Endothelial cell of umbilical vein (primary cell): ENCODE results near the gene MTERF4. TPM values are rescaled to one million over a fixed set of nuclear protein-coding genes. Genes with fewer than 3 reads are reported as not detected.

ENCODE experiments used
- BruUV-seq: library from RNA; stranded (reverse); fragments of 400-500 nt; replicated peaks from 2 replicates; lab custom pipeline; 2021; lab: Mats Ljungman, UMichigan
- CTCF ChIA-PET: fragments of 300-600, 350-600 bp; sonication (Branson Sonifier 250); formaldehyde crosslinking; loops from one replicate; lab custom pipeline; 2021; ENCODE audit warnings: antibody characterized with exemption, inconsistent platforms; lab: Charles Lee
- POLR2A ChIA-PET: fragments of 300-600, 350-600 bp; sonication (Branson Sonifier 250); formaldehyde crosslinking; loops from one replicate; lab custom pipeline; 2021; ENCODE audit warnings: antibody characterized with exemption, inconsistent platforms; lab: Charles Lee
- DNase-seq: peaks from one replicate; pipeline ENCODE4 v3.0.0-alpha.2; 2011; ENCODE audit warnings: low read depth, low spot score
- FAIRE-seq: peaks from 2 replicates; lab custom pipeline; 2011; peaks lifted over from hg19 to GRCh38; lab: Jason Lieb, UNC
- H2AFZ ChIP-seq: 2 replicates; pipeline ENCODE4 v1.6.0; 2012; ENCODE audit warnings: low read depth, low read length, control low read depth, inconsistent platforms
- H3K27ac ChIP-seq: 2 replicates; pipeline ENCODE4 v1.5.1; 2011; ENCODE audit warnings: low read depth, mild to moderate bottlenecking, control low read depth, low read length, moderate library complexity; ENCODE audit not compliant: insufficient read depth
- H3K27me3 ChIP-seq, 2 experiments: 2 replicates each; pipeline versions ENCODE4 v1.6.0 to v1.6.1; 2011; ENCODE audit warnings: low read length in 2 of 2, mixed read lengths in 1 of 2; ENCODE audit not compliant: control insufficient read depth in 2 of 2, insufficient read depth in 2 of 2
- H3K36me3 ChIP-seq, 2 experiments: 2 replicates in 1 of 2; 3 replicates in 1 of 2; pipeline ENCODE4 v1.5.1; 2011; ENCODE audit warnings: low read length in 2 of 2, mild to moderate bottlenecking in 1 of 2, moderate library complexity in 1 of 2; ENCODE audit not compliant: control insufficient read depth in 2 of 2, insufficient read depth in 2 of 2; ENCODE audit errors: extremely low read depth in 1 of 2
- H3K4me1 ChIP-seq: 3 replicates; pipeline ENCODE4 v1.5.1; 2011; ENCODE audit warnings: mild to moderate bottlenecking, low read length; ENCODE audit not compliant: control insufficient read depth, insufficient read depth; ENCODE audit errors: extremely low read depth
- H3K4me2 ChIP-seq: 2 replicates; pipeline ENCODE4 v1.6.1; 2011; ENCODE audit warnings: low read length, control low read depth, mixed read lengths; ENCODE audit not compliant: insufficient read depth
- H3K4me3 ChIP-seq, 3 experiments: fragments of 200-600 bp in 1 of 3; sonication (generic), shearing (Covaris generic) in 1 of 3; replicated peaks in 1 of 3; 2 replicates each; pipeline ENCODE4 v1.5.1; 2011 to 2016; ENCODE audit warnings: control low read depth in 3 of 3, low read length in 3 of 3, mild to moderate bottlenecking in 2 of 3, inconsistent platforms in 1 of 3, low read depth in 1 of 3, moderate library complexity in 1 of 3; ENCODE audit not compliant: insufficient read depth in 1 of 3
- H3K79me2 ChIP-seq: 2 replicates; pipeline ENCODE4 v1.6.0; 2012; ENCODE audit warnings: low read length, inconsistent platforms; ENCODE audit not compliant: control insufficient read depth, insufficient read depth
- H3K9ac ChIP-seq: replicated peaks from 2 replicates; pipeline ENCODE3; 2011; ENCODE audit warnings: low read length, control low read depth; ENCODE audit not compliant: insufficient read depth; ENCODE audit errors: extremely low read depth
- H3K9me1 ChIP-seq: replicated peaks from 3 replicates; pipeline ENCODE4 v1.6.0; 2011; ENCODE audit warnings: mild to moderate bottlenecking, low read length; ENCODE audit not compliant: control insufficient read depth, insufficient read depth; ENCODE audit errors: extremely low read depth
- H3K9me3 ChIP-seq: replicated peaks from 2 replicates; pipeline ENCODE4 v1.5.1; 2012; ENCODE audit warnings: low read length, inconsistent platforms; ENCODE audit not compliant: control insufficient read depth, insufficient read depth
- H4K20me1 ChIP-seq: replicated peaks from 2 replicates; pipeline ENCODE3; 2011; ENCODE audit warnings: mild to moderate bottlenecking, low read length; ENCODE audit not compliant: control insufficient read depth, insufficient read depth; ENCODE audit errors: extremely low read depth
- CTCF ChIP-seq, 2 donors: IDR thresholded peaks; 1 replicate in 1 of 2; 2 replicates in 1 of 2; pipeline ENCODE4 v1.5.1; 2011; ENCODE audit warnings: low read length in 2 of 2, mild to moderate bottlenecking in 2 of 2, moderate library complexity in 2 of 2, control low read depth in 1 of 2, inconsistent platforms in 1 of 2, low read depth in 1 of 2; ENCODE audit not compliant: insufficient read depth in 1 of 2; ENCODE audit errors: extremely low read depth in 1 of 2
- EZH2 ChIP-seq: IDR thresholded peaks from 2 replicates; pipeline ENCODE4 v1.6.1; 2012; ENCODE audit warnings: borderline replicate concordance, low read depth, mild to moderate bottlenecking, moderate library complexity, low read length, inconsistent platforms; ENCODE audit not compliant: severe bottlenecking
- FOS ChIP-seq: IDR thresholded peaks from 2 replicates; pipeline ENCODE4 v1.6.1; 2011; ENCODE audit warnings: mild to moderate bottlenecking, low read length, moderate library complexity, borderline replicate concordance; ENCODE audit not compliant: insufficient read depth
- GATA2 ChIP-seq: IDR thresholded peaks from 2 replicates; pipeline ENCODE4 v1.7.0; 2011; ENCODE audit warnings: low read depth, mild to moderate bottlenecking, moderate library complexity, mixed read lengths, low read length; ENCODE audit not compliant: insufficient read length, insufficient read depth
- JUN ChIP-seq: IDR thresholded peaks from 2 replicates; pipeline ENCODE4 v1.6.1; 2011; ENCODE audit warnings: borderline replicate concordance, low read depth; ENCODE audit not compliant: insufficient read length, insufficient read depth
- MAX ChIP-seq: IDR thresholded peaks from 2 replicates; pipeline ENCODE4 v1.6.1; 2011; ENCODE audit not compliant: insufficient read depth, insufficient read length
- MYC ChIP-seq: IDR thresholded peaks from one replicate; pipeline ENCODE4 v1.6.1; 2011; ENCODE audit warnings: mild to moderate bottlenecking, low read depth, low read length
- POLR2A ChIP-seq: IDR thresholded peaks from 2 replicates; pipeline ENCODE4 v1.6.1; 2012; ENCODE audit warnings: low read depth, mild to moderate bottlenecking, control low read depth, low read length
- POLR2AphosphoS5 ChIP-seq: IDR thresholded peaks from 2 replicates; pipeline ENCODE4 v1.6.1; 2012; ENCODE audit warnings: low read depth, mild to moderate bottlenecking, control low read depth, low read length, moderate library complexity; ENCODE audit not compliant: insufficient read depth
- dilution Hi-C: fragments of 300-500 bp; cut with MboI; formaldehyde crosslinking; loops from one replicate; pipeline ENCODE4 v1.15.0; 2019; ENCODE audit warnings: low sequenced_read_pairs; ENCODE audit not compliant: extremely low pct_ligation_motif_present
- intact Hi-C: fragments of 100-400 bp; cut with micrococcal nuclease; formaldehyde crosslinking; loops from one replicate; pipeline ENCODE4 v1.10.0; 2022
- polyA plus RNA-seq, 4 experiments: library from polyadenylated mRNA; depleted of rRNA in 3 of 4; stranded (reverse) in 3 of 4; unstranded in 1 of 4; fragments of >200 nt; gene quantifications; 2 replicates each; pipeline versions ENCODE4 v1.2.1 to v1.2.3, GENCODE V29; 2011 to 2012; ENCODE audit warnings: missing spikeins in 1 of 4
- total RNA-seq: library from RNA; stranded (reverse); gene quantifications from 2 replicates; pipeline ENCODE4 v1.2.3, GENCODE V29; 2021

The MTERF4 gene
- total and polyA plus RNA-seq, 2 donors (not counting 3 experiments of a cell fraction or from before 2014, with no cell fraction given), result 14.7 to 27.3 TPM

DNA sequence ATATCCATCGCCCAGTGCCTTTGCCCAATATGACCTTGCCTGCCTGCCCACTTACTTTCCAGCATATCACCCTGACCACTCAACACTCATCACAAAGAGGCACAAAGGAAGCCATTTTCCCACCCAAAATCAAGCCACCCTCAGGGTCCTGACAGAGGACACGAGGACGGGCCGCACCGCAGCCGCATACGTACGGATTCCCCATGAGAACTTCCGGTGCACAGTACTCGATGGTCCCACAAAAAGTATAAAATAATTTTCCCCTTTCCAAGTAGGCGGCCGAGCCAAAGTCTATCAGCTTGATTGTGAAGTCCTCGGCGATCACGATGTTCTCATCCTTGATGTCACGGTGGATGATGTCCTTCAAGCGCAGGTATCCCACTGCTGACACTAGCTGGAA, 10.0 kb upstream of the MTERF4 start:
- Histone ChIP-seq H3K4me3 (no peak overlapping the region), H3K36me3 (no peaks in the 10 kb centered on the region), H3K4me1 (no peaks in the 10 kb centered on the region), H3K9me1 (no peaks in the 10 kb centered on the region), H2AFZ (no peak overlapping the region), H3K9ac (no peak overlapping the region), H3K27ac (no peak overlapping the region), H3K79me2 (no peaks in the 10 kb centered on the region), H4K20me1 (no peaks in the 10 kb centered on the region), H3K27me3 (no peaks in the 10 kb centered on the region), H3K9me3 (no peaks in the 10 kb centered on the region), H3K4me2 (no peak overlapping the region)
- intact Hi-C loops (no loop called here), dilution Hi-C loops (no loop called here)
- DNase-seq (no peak), FAIRE-seq (no peak)
- ChIA-PET POLR2A (no interaction called here), CTCF (no interaction called here)
- TF ChIP-seq CTCF (IDR thresholded peaks at IDR 0.05; ENCODE audit: extremely low read depth in 1 of 2, insufficient read depth in 1 of 2, low read depth in 1 of 2, low read length in 2 of 2), result no peak
- no peak for TF ChIP-seq POLR2AphosphoS5
- no peak for TF ChIP-seq JUN
- no peak for TF ChIP-seq GATA2
- TF ChIP-seq FOS, result no peak
- no peak for TF ChIP-seq POLR2A
- no peak for TF ChIP-seq EZH2
- no peak for TF ChIP-seq MAX
- no peak for TF ChIP-seq MYC
- BruUV-seq, result no TSS peak
